Measurements from ENCODE around the gene FRG2C.
"Not testable (repeated sequence)": the region's sequence is repeated elsewhere in the genome, so short reads cannot be mapped to it uniquely, and the experiment has no call there.

The FRG2C gene

GRCh38 chr3:75669348-75670297 is 5.5 kb downstream of the FRG2C start:
- DNase-seq, result not testable (repeated sequence)

DNA sequence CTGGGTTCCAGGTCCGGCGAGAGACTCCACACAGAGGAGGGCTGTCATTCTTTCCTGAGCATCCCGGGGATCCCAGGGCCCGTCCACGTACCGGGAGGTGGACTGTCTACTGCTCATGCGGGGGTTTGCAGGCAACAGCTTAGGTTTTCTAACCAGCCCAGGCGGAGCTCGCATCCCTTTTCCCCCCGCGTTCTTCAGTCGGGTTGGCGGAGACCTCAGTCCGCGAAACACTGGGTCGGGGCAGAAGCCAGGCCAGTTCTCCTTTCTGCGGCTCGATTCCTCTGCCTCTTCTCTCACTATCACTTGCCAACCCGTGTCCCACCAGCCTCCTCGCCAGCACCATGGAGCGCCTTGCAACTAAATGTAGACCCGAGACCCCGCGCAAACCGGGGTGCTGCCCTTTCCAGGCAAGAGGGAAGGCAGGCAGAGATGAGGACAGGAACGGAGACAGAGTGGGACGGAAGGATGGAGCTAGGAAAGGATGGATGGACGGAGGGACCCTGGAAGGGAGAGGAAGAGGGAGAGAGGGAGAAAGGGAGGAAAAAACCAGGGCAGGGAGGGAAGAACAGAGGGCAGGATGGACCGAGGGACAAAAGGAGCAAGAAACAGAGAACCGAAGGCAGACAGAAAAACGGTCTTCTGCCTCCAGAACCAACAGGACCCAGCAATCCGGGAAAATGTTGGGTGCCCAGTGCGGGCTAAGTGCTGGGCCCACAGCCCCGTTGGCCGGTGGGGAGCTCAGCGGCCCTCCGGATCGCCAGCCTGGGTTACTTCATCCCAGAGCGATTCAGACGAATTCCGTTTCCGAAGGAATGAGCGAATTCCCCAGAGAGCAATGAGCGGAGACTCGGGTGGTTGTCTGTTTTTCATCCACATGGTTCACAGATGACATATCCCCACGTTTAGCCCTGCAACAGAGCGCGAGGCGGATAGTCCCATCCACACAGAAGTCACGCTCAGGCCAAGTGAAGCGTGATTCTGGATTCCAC is 6.5 kb downstream of the FRG2C start:
- not testable (repeated sequence) for DNase-seq

- DNase-seq, result not testable (repeated sequence)
Measured at GRCh38 chr3:75671287-75672139, 7.4 kb downstream of the FRG2C start.

DNA sequence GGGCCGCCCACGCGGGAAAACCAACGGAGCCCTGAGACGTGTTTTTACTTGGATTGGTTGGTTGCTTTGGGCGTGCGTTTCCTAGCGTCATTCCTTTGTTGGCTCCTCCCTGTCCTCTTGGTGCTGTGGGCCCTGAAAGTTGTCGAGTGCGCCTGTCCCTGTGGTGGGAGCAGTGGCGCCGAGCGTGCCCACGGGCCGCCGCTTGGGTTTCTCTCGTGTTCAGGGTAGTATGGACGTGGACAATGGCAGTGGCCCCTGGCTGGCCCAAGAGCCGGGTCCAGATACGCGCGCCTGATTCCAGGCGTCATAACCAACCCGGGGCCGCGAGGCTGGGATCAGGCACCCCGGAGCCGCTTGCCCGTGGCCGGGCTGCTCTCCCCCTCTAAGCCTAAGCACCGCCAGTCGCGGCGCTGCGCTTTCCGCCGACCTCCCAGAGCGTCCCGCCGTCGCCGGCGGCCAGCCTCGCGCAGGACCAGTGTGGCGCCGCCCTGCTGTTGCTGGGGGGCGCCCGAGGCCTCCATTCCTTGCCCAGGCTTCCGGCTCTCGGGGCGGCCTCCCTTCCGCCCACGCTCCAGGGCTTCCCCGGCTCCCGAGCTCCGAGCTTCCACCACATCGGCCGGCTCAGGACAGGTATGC is 8.1 kb downstream of the FRG2C start:
- DNase-seq, result not testable (repeated sequence)

DNA sequence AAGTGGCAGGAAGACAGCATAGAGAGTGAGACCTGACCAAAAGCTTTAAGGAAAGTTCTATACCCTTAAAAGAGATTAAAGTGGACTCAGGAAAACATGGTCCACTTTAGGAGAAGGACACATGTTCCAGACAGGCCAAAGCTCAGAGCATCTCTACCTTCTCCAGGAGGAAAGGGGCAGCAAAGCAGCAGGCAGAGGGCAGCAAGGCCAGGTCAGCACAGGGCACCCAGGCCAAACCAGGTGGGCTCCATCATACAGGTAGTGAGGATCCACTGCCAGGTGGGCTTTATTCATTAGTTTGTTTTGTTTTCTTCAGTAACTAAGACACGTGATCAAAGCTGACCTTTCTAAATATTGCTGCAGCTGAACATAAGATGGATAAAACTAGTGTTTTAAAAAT is 19.8 kb downstream of the FRG2C start:
- not testable (repeated sequence) for DNase-seq

GRCh38 chr3:75687323-75687722 is 23.2 kb downstream of the FRG2C start:
- DNase-seq, result no peak

DNA sequence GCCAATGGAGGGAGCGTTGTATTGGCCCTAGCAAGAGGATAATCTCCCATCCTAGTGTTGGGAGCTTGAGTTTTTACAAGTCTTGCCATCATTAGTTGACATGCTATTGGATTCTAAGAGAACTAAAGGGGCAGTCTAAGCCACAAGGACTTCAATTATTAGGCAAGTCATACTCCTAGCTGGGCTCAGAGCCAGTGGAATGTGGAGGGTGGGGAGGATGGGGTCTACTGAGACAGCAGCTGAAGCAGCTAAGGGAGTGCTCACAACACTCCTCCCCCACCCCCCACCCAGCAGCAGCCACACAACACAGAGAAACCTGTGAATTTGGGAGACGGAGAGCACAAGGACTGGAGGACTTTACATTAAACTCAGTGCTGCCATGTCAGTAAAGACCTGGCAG is 27.9 kb downstream of the FRG2C start:
- no peak for DNase-seq
